Erythroblast (primary cell): Measurements from ENCODE around the gene ST7.

Source experiments
- GATA1 ChIP-seq: IDR thresholded peaks from 2 replicates; pipeline ENCODE4 v1.6.1; 2011; ENCODE audit warnings: low read depth, mild to moderate bottlenecking, control low read depth, low read length, moderate library complexity
- POLR2A ChIP-seq: IDR thresholded peaks from 2 replicates; pipeline ENCODE4 v1.6.1; 2011; ENCODE audit warnings: mild to moderate bottlenecking, low read length

DNA sequence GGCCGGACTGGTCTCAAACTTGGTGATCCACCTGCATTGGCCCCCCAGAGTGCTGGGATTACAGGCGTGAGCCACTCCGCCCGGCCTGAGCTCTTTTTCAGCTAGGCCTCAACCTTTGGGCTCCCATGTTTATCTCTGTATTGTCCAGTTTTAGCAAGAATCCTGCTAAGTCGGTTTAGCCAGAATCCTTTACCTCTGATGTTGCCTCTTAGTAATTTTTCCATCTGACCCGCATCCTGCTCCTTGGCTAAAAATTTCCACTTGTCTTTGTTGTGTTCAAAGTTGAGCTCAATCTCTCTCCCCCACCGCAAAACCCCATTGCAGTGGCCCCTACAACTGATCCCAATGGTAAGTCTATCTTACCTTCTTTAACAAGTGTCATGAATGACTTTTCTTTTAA, 20.7 kb upstream of the ST7 start:
- no peak for TF ChIP-seq POLR2A
- no peak for TF ChIP-seq GATA1
